Measurements from ENCODE around the gene MT1G.
"Not testable (repeated sequence)": the region's sequence is repeated elsewhere in the genome, so short reads cannot be mapped to it uniquely, and the experiment has no call there.

MT1G gene

GRCh38 chr16:56667581-56668571 is at the start of gene MT1G:
Gene MT1G (minus strand): TSS chr16:56668065. CDS start chr16:56667993, 72 bp downstream.
- no peak for DNase-seq

GRCh38 chr16:56717532-56717931 is 49.7 kb upstream of the MT1G start:
- not testable (repeated sequence) for DNase-seq

- DNase-seq, result no peak
Observed at GRCh38 chr16:56716761-56717160, 48.9 kb upstream of the MT1G start.

GRCh38 chr16:56715126-56715525 is 47.3 kb upstream of the MT1G start:
- DNase-seq, result no peak

GRCh38 chr16:56713794-56714193 is 45.9 kb upstream of the MT1G start:
- DNase-seq, result no peak

GRCh38 chr16:56711862-56712261 is 44.0 kb upstream of the MT1G start:
- no peak for DNase-seq

- DNase-seq, result no peak
Observed at GRCh38 chr16:56710181-56710737, 42.4 kb upstream of the MT1G start.

GRCh38 chr16:56709443-56710040 is 41.7 kb upstream of the MT1G start:
- DNase-seq, result no peak

- DNase-seq, result no peak
Observed at GRCh38 chr16:56708525-56709442, 40.9 kb upstream of the MT1G start.

GRCh38 chr16:56702836-56703235 is 35.0 kb upstream of the MT1G start:
- DNase-seq, result no peak

GRCh38 chr16:56701534-56701933 is 33.7 kb upstream of the MT1G start:
- DNase-seq, result no peak

- DNase-seq, result no peak
Observed at GRCh38 chr16:56700631-56701030, 32.8 kb upstream of the MT1G start.

- no peak for DNase-seq
Observed at GRCh38 chr16:56700195-56700594, 32.3 kb upstream of the MT1G start.

- DNase-seq, result no peak
Observed at GRCh38 chr16:56697456-56698155, 29.7 kb upstream of the MT1G start.

- no peak for DNase-seq
Observed at GRCh38 chr16:56695246-56695645, 27.4 kb upstream of the MT1G start.

- no peak for DNase-seq
Observed at GRCh38 chr16:56691885-56692284, 24.0 kb upstream of the MT1G start.

- DNase-seq, result no peak
Observed at GRCh38 chr16:56690420-56691122, 22.7 kb upstream of the MT1G start.

- DNase-seq, result no peak
Observed at GRCh38 chr16:56689171-56689570, 21.3 kb upstream of the MT1G start.

GRCh38 chr16:56688762-56689161 is 20.9 kb upstream of the MT1G start:
- no peak for DNase-seq

GRCh38 chr16:56686758-56687157 is 18.9 kb upstream of the MT1G start:
- no peak for DNase-seq

- no peak for DNase-seq
Observed at GRCh38 chr16:56684926-56685590, 17.2 kb upstream of the MT1G start.

Data from GDM1 (cell line).